ENCODE results near the gene ZNRD2.

ZNRD2 gene

GRCh38 chr11:65610404-65610803 is 40.1 kb downstream of the ZNRD2 start:
- DNase-seq (ENCODE audit: low spot score) = no peak

GRCh38 chr11:65611028-65611757 is 40.9 kb downstream of the ZNRD2 start:
- no peak for DNase-seq (ENCODE audit: low spot score)

DNA sequence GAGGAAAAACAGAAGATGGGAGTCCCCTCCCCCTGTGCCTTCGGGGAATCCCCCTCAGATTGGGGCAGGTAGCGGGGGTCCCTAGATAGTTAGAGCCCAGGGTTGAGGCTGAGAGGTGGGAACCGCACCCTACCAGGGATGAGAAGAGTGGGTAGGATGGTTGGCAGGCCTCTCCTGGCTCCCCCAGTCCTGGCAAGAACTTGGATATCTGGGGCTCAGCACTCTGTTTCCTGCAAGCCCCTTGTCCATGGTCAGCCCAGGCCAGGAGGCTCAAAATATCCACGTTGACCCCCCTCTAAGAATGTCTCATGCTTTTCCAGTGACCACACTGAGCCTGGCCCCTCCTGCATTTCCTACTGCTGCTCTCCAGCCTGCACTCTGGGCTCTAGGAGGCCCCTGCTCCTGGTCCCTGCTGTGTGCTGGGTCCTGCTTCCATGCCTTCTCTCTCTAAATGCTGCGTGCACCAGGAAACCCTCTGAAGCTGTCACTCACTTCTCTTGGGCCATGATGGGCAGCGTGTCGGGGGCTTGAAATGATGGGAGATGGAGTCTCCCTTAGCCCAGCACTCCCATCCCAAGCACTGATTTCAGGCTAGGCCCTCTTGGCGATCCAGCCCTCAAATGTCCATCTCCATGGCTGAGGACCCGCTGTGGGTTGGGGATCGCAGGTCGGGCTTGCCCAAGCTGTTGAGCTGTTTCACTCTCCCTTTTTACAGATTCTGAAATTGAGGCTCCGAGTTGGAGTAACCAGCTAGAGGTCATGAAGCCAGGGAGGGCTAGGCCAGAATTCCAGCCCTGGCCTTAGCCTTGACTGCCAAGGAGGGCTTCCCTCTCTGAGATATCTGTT is 41.7 kb downstream of the ZNRD2 start:
- DNase-seq (ENCODE audit: low spot score) = no peak

DNA sequence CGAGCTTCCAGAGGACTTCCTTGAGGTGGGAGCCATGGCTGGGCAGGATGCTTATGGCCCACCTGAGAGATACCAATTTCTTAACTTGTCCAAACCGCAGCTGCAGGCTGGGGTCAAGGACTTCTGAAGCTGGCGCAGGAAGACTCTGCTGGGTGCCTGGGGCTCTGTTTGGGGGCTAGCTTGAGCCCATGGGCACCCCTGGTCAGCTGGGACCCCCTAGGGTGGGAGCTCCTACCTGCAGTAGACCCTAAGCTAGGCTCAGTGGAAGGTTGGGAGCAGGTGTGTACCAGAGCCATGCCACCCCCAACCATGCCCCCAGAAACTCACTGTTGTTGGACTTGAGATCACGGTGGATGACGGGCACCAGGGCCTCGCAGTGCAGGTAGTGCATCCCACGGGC is 42.4 kb downstream of the ZNRD2 start:
- no peak for DNase-seq (ENCODE audit: low spot score)

- peak; percentile 62 for DNase-seq (ENCODE audit: low spot score)
Measured at GRCh38 chr11:65613091-65613928, 43.0 kb downstream of the ZNRD2 start.

DNA sequence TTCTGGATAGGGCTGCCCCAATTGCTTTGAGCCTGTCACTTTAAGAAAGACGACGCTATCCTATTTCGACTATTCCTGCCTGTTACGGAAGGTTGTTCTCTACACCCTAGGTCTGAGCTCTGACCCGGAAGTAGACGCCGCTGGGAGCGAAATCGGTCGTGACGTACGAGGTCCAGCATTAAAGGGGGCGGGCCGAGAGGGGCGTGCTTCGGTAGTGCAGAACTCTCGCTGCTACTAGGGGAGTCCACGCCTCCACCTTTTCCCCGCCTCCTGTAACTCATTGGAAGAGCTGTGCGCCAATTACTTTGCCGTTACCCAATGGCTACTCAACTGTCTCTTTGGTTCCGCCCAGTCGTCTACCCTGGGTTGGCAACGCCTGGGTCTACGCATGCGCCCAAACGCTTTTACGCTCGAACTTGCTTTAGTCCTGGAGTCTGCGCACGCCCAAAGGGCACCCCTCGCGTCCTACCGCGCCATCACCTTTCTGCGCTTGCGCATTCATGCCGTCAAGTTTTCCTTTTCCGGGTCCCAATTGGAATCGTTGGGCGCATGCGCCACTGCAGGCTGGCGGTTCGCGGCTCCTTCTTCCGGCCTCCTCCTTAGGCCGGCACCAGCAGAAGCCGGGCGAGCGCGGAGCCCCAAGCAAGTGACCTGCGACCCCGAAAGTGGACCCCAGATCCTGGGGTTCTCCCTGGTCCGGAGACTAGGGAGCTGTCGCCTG is 45.1 kb downstream of the ZNRD2 start, which contains the start of gene PCNX3:
Gene PCNX3 (plus strand): TSS at position 548 of the 721 bp plus-strand sequence. CDS start 536 bp downstream, outside the sequence.
- DNase-seq (ENCODE audit: low spot score) = peak; percentile 100

- DNase-seq (ENCODE audit: low spot score) = no peak
Measured at GRCh38 chr11:65615950-65616574, 45.8 kb downstream of the ZNRD2 start.

GRCh38 chr11:65616575-65617001 is 46.3 kb downstream of the ZNRD2 start:
- no peak for DNase-seq (ENCODE audit: low spot score)

- no peak for DNase-seq (ENCODE audit: low spot score)
Measured at GRCh38 chr11:65617136-65617850, 47.0 kb downstream of the ZNRD2 start.

- no peak for DNase-seq (ENCODE audit: low spot score)
Measured at GRCh38 chr11:65617990-65618751, 47.9 kb downstream of the ZNRD2 start.

DNA sequence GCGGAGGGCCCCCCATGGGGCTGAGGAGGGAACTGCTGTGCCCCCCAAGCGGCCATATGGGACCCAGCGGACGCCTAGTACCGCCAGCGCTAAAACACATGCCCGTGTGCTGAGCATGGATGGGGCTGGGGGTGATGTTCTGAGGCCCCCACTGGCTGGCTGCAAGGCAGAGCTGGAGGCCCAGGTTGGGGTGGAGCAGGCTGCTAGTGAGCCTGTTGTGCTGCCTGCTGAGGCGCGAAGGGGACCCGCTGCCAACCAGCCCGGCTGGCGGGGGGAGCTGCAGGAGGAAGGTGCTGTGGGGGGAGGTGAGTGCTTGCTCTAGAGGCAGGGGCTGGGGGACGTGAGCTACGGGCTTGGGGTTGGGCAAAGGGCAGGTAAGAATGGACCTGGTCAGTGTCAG is 48.5 kb downstream of the ZNRD2 start:
- no peak for DNase-seq (ENCODE audit: low spot score)

DNA sequence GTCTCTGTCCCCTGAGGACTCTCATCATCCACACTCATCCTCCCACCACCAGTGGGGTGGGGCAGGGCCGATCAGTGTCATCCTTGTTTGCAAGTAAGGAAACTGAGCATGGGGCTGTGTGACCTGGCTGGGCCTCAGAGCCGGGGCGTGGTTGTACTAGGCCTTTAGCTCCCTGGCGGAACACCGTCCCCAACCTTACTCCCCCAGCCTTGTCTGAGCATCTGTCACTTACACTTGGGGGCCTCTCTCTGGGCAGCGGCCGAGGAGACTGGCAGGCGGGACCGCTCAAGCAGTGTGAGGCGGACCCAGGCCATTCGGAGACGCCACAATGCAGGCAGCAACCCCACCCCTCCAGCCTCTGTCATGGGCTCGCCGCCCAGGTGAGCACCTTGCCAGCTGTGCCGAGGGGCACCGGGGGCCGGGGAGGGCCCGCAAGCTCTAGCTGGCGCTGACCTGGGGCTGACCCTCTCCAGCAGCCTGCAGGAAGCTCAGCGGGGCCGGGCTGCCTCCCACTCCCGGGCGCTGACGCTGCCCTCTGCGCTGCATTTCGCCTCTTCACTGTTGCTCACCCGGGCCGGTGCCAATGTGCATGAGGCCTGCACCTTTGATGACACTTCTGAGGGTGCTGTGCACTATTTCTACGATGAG is 49.1 kb downstream of the ZNRD2 start:
- no peak for DNase-seq (ENCODE audit: low spot score)

DNA sequence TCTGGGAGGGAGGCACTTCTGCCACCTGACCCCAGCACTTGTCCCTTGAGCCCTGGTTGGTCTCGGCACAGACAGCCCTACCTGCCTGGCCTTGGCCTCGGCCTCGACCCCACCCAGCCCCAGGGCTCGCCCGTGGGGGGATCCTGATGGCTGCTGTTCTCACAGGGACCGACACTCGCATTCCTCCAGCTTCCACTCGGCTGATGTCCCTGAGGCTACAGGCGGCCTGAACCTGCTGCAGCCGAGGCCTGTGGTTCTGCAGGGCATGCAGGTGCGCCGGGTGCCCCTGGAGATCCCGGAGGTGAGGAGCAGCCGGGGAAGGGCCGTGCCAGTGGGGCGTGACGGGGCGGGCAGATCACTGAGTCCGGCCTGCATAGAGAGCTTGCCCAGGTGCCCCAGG is 50.4 kb downstream of the ZNRD2 start:
- DNase-seq (ENCODE audit: low spot score) = no peak

DNA sequence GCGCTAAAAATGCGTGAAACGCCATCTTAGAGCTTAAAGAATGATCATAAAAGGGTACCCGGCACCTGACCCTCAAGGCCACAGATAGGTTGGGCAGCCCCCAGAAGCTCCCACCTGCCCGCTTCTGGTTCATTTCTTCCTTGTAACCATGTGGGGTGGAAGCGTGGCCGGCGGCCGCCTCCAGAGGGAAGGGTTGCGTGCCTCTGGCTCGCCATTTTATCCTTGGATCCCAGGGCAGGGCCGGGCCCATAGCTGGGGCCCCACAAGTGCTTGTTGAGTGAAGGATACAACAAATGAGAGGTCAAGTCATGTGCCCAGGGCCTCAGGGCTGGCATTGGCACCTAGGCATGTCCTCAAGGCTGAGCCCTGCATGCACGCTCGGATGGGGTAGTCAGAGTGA is 51.2 kb downstream of the ZNRD2 start:
- no peak for DNase-seq (ENCODE audit: low spot score)
